Endothelial cell (in vitro differentiated cells): Measurements from ENCODE around the gene CMIP. TPM values are rescaled to one million over a fixed set of nuclear protein-coding genes. Genes with fewer than 3 reads are reported as not detected.

Experiments used
- DNase-seq: peaks from one replicate; pipeline ENCODE4 v3.0.0; 2021; ENCODE audit warnings: low spot score
- H3K27ac Mint-ChIP-seq: one replicate; pipeline ENCODE4 v1.8.0; 2021; ENCODE audit warnings: mixed read lengths, inconsistent platforms; ENCODE audit not compliant: unreplicated experiment
- H3K27me3 Mint-ChIP-seq: one replicate; pipeline ENCODE4 v1.8.0; 2021; ENCODE audit warnings: mild to moderate bottlenecking, moderate library complexity, mixed read lengths, inconsistent platforms; ENCODE audit not compliant: unreplicated experiment
- H3K36me3 Mint-ChIP-seq: one replicate; pipeline ENCODE4 v1.8.0; 2021; ENCODE audit warnings: mild to moderate bottlenecking, low read depth, mixed read lengths, inconsistent platforms; ENCODE audit not compliant: unreplicated experiment
- H3K4me1 Mint-ChIP-seq: one replicate; pipeline ENCODE4 v1.8.0; 2021; ENCODE audit warnings: mild to moderate bottlenecking, mixed read lengths, inconsistent platforms; ENCODE audit not compliant: unreplicated experiment
- H3K4me3 Mint-ChIP-seq: one replicate; pipeline ENCODE4 v1.8.0; 2021; ENCODE audit warnings: mild to moderate bottlenecking, mixed read lengths, inconsistent platforms; ENCODE audit not compliant: unreplicated experiment
- H3K9me3 Mint-ChIP-seq: one replicate; pipeline ENCODE4 v1.8.0; 2021; ENCODE audit warnings: mixed read lengths, inconsistent platforms; ENCODE audit not compliant: unreplicated experiment
- CTCF ChIP-seq: fragments of 200-600 bp; sonication (generic); IDR thresholded peaks from one replicate; pipeline ENCODE4 v1.5.0; 2021; ENCODE audit warnings: antibody characterized with exemption; ENCODE audit not compliant: unreplicated experiment
- total RNA-seq: library from RNA; stranded (reverse); fragmentation: NEBNext Ultra II Directional; extraction: Animal tissue kit (Norgen Biotek cat#: 25700); gene quantifications from one replicate; pipeline ENCODE4 v1.2.1, GENCODE V29; 2021; ENCODE audit not compliant: unreplicated experiment

CMIP gene
- total RNA-seq, 1 donor from 2014 or later: 98.9 TPM

GRCh38 chr16:81462683-81463082, 18.1 kb downstream of the CMIP start:
- TF ChIP-seq CTCF: no peak
- Mint-ChIP-seq H3K4me3 (no peak overlapping the region), H3K36me3 (peaks cover 17% of the 10 kb centered on the region), H3K27me3 (peaks cover 7% of the 10 kb centered on the region), H3K9me3 (no peaks in the 10 kb centered on the region), H3K27ac (no peak overlapping the region), H3K4me1 (peaks cover 63% of the 10 kb centered on the region)
- no peak for DNase-seq

GRCh38 chr16:81463296-81463890, 18.8 kb downstream of the CMIP start:
- no peak overlapping the region for H3K4me3 Mint-ChIP-seq
- peaks cover 7% of the 10 kb centered on the region for H3K27me3 Mint-ChIP-seq
- DNase-seq: no peak
- TF ChIP-seq CTCF: no peak
- no peak overlapping the region for H3K27ac Mint-ChIP-seq
- no peaks in the 10 kb centered on the region for H3K9me3 Mint-ChIP-seq
- peaks cover 63% of the 10 kb centered on the region for H3K4me1 Mint-ChIP-seq
- H3K36me3 Mint-ChIP-seq: peaks cover 15% of the 10 kb centered on the region

DNA sequence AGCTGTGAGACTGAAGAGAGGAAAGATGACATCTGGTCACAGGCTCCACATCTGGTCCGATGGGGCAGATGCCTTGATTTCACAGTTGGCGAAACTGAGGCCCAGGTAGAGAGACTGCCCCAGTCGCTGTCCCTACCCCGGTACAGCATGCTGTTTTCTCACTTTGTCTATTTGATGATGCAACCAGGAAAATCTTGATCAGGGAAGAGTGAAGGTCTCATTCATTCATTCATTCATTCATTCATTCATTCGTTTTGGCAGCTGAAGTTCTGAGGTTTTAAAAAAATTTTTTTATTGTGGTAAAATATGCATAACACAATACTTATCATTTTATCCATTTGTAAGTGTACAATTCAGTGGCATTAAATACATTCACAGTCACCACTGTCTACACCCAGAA, 19.7 kb downstream of the CMIP start:
- peak overlapping the region; percentile 38 for H3K4me3 Mint-ChIP-seq
- no peaks in the 10 kb centered on the region for H3K9me3 Mint-ChIP-seq
- H3K4me1 Mint-ChIP-seq: peaks cover 58% of the 10 kb centered on the region
- H3K36me3 Mint-ChIP-seq: peaks cover 7% of the 10 kb centered on the region
- peaks cover 7% of the 10 kb centered on the region for H3K27me3 Mint-ChIP-seq
- no peak for DNase-seq
- peak overlapping the region; percentile 87 for H3K27ac Mint-ChIP-seq
- no peak for TF ChIP-seq CTCF

GRCh38 chr16:81465375-81465943, 20.9 kb downstream of the CMIP start:
- H3K4me1 Mint-ChIP-seq: peaks cover 53% of the 10 kb centered on the region
- peaks cover 7% of the 10 kb centered on the region for H3K36me3 Mint-ChIP-seq
- no peaks in the 10 kb centered on the region for H3K9me3 Mint-ChIP-seq
- TF ChIP-seq CTCF: no peak
- peak overlapping the region; percentile 26 for H3K4me3 Mint-ChIP-seq
- DNase-seq: no peak
- H3K27ac Mint-ChIP-seq: peak overlapping the region; percentile 87
- peaks cover 6% of the 10 kb centered on the region for H3K27me3 Mint-ChIP-seq

DNA sequence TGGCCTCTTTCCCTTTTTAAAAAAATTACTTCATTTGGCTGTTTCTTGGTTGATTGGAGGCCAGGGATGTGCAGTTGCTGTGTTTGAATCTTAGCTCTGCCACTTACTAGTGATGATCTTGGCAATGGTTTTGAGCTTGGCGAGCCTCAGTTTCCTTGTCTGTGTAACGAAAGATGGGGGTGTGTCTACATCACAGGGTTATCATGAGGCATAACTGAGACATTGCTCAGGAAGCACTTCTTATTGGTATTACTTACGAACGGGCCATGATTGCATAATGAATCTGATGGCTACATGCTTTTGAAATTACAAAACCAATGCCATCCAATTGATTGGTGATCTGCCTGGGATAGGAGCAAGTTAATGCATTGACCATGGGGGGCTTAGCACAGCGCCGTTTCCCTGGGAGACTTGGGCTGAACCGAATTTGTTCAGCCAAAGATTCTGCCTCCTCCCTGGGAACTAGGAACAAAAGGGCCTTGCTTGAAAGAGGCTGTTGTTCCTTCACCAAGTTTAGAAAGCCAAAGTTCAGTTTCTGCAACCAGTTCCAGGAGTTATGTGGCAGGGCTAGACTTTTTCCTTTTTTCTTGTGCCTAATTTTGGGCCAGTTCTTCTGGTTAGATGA, 21.9 kb downstream of the CMIP start:
- Mint-ChIP-seq H3K9me3 (no peaks in the 10 kb centered on the region), H3K27me3 (peaks cover 6% of the 10 kb centered on the region), H3K27ac (peak overlapping the region; percentile 44), H3K36me3 (peaks cover 7% of the 10 kb centered on the region), H3K4me3 (no peak overlapping the region), H3K4me1 (peaks cover 43% of the 10 kb centered on the region)
- no peak for DNase-seq
- TF ChIP-seq CTCF: no peak
